Upper lobe of right lung (tissue), 1 donor: ENCODE results near the gene FAM3B. TPM values are rescaled to one million over a fixed set of nuclear protein-coding genes. Genes with fewer than 3 reads are reported as not detected.

Source experiments
- ATAC-seq: fragments of 200-7000 bp; cut with Tn5 transposase; one replicate; pipeline ENCODE4 v1.9.1; 2020; ENCODE audit warnings: mild to moderate bottlenecking, moderate library complexity
- DNase-seq: peaks from one replicate; pipeline ENCODE4 v3.0.0-alpha.2; 2020
- H3K27ac ChIP-seq: fragments of 200-600 bp; one replicate; pipeline ENCODE4 v1.8.0; 2022
- H3K27me3 ChIP-seq: fragments of 200-600 bp; one replicate; pipeline ENCODE4 v1.8.0; 2022; ENCODE audit warnings: mild to moderate bottlenecking
- H3K36me3 ChIP-seq: fragments of 200-600 bp; one replicate; pipeline ENCODE4 v1.8.0; 2022
- H3K4me1 ChIP-seq: fragments of 200-600 bp; one replicate; pipeline ENCODE4 v1.8.0; 2022
- H3K4me3 ChIP-seq: fragments of 200-600 bp; one replicate; pipeline ENCODE4 v1.8.0; 2022; ENCODE audit warnings: mild to moderate bottlenecking
- H3K9me3 ChIP-seq: fragments of 200-600 bp; one replicate; pipeline ENCODE4 v1.8.0; 2022
- intact Hi-C: fragments of 100-400 bp; cut with DNase I; formaldehyde crosslinking; loops from one replicate; pipeline ENCODE4 v1.11.0; 2022
- total RNA-seq: library from RNA; stranded (reverse); fragmentation: NEBNext Ultra II Directional; extraction: Animal tissue kit (Norgen Biotek cat#: 25700); gene quantifications from one replicate; pipeline ENCODE4 v1.2.1, GENCODE V29; 2021
- TF ChIP-seq, protein P1 (sequence below): fragments of 200-600 bp; IDR thresholded peaks from one replicate; pipeline ENCODE4 v1.8.0; 2022; ENCODE audit warnings: antibody characterized with exemption
- donor health status: DM: no; HTN: yes; CAD: no; lungs with severe emphysema.

FAM3B gene
- total RNA-seq, 1 donor from 2014 or later: 5.2 TPM

DNA sequence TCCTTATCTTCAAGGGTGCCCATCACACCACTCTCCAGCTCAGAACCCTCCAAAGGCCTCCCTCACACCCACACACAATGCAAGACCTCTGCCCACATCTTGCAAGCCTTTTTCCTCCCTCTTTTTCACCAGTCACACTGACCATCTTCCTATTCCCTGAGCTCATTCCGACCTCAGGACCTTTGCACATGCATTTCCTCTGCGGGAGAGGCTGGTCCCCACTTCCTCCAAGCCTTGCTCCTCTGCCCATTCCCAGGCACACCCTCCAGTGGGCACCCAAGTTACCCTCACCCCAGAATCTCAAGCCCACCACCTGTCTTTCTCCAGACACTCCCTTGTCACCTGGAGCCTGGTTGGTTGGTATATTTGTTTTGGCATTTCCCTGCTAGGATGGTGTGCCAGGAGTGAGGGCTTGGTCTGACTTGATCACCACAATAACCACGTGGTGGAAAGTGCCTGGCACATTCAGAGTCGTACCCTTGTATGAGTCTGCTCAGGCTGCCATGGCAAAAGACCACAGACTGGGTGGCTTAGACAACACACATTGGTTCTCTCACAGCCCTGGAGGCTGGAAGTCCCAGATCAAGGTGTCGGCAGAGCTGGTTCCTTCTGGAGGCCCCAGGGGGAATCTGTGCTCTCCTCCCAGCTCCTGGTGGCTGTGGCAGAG, 58.4 kb downstream of the FAM3B start:
- intact Hi-C loops: no loop called here
- Histone ChIP-seq H3K4me1 (no peaks in the 10 kb centered on the region), H3K9me3 (no peaks in the 10 kb centered on the region), H3K27me3 (no peaks in the 10 kb centered on the region), H3K4me3 (no peak overlapping the region), H3K27ac (no peak overlapping the region), H3K36me3 (no peaks in the 10 kb centered on the region)
- TF ChIP-seq, protein P1, sequence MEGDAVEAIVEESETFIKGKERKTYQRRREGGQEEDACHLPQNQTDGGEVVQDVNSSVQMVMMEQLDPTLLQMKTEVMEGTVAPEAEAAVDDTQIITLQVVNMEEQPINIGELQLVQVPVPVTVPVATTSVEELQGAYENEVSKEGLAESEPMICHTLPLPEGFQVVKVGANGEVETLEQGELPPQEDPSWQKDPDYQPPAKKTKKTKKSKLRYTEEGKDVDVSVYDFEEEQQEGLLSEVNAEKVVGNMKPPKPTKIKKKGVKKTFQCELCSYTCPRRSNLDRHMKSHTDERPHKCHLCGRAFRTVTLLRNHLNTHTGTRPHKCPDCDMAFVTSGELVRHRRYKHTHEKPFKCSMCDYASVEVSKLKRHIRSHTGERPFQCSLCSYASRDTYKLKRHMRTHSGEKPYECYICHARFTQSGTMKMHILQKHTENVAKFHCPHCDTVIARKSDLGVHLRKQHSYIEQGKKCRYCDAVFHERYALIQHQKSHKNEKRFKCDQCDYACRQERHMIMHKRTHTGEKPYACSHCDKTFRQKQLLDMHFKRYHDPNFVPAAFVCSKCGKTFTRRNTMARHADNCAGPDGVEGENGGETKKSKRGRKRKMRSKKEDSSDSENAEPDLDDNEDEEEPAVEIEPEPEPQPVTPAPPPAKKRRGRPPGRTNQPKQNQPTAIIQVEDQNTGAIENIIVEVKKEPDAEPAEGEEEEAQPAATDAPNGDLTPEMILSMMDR: no peak
- no peak for DNase-seq
- no peak for ATAC-seq

DNA sequence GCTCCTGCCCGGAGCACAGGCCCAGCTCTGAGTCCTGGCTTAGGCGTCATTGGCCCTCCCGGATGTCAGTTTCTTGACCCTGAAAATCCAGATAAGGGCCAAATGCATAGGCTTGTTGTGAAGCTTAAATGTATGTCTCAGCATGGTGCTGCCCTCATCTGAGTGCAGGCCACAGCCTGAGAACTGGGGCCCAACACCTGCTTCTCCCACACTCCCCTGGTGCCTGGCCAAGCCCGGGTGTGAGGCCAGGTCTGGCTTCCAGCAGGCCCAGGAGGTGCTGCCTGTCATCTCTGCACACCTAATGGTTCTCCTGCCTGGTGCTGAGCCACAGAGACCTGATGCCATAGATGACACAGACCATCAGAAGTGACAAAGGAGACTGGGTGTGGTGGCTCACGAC, 59.3 kb downstream of the FAM3B start:
- no peak overlapping the region for H3K27ac ChIP-seq
- ATAC-seq (no peak), DNase-seq (no peak)
- TF ChIP-seq, protein P1: no peak
- H3K27me3 ChIP-seq: no peaks in the 10 kb centered on the region
- H3K9me3 ChIP-seq: no peaks in the 10 kb centered on the region
- no peaks in the 10 kb centered on the region for H3K4me1 ChIP-seq
- H3K36me3 ChIP-seq: no peaks in the 10 kb centered on the region
- intact Hi-C loops: no loop called here
- H3K4me3 ChIP-seq: no peak overlapping the region

DNA sequence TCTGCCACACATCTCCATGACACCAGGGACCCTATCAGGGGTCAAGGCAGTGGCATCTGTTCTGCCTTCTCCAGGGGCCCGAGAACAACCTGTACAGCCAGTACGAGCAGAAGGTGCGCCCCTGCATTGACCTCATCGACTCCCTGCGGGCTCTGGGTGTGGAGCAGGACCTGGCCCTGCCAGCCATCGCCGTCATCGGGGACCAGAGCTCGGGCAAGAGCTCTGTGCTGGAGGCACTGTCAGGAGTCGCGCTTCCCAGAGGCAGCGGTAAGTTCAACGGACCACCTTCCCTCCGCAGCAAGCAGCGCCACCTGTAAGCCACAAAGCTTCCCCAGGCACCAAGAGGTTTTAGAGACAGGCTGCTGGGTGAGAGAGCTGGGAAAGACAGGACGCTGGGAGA, 61.1 kb downstream of the FAM3B start:
- no peak for DNase-seq
- TF ChIP-seq, protein P1: no peak
- Histone ChIP-seq H3K4me3 (no peak overlapping the region), H3K36me3 (no peaks in the 10 kb centered on the region), H3K27ac (no peak overlapping the region), H3K27me3 (no peaks in the 10 kb centered on the region), H3K4me1 (no peaks in the 10 kb centered on the region), H3K9me3 (no peaks in the 10 kb centered on the region)
- ATAC-seq: no peak
- intact Hi-C loops: no loop called here

DNA sequence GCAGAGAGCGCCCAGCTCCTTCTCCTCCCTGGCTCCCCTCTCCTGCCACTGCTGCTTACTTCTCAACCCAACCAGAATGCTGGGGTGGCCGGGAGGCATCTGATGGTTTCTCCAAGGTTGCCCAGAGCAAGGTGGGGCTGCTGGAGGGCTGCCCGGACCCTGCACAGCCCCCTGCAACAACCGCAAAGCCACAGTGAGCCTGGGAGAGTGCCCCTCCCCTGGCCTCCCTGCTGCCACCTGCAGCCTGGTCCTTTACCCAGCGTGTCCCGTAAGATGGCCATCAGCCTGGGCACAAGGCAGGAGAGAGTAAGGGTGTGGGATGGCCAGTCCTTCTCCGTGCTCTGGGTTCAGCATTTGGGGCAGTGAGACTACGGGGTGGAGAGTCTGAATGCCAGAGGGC, 62.2 kb downstream of the FAM3B start:
- DNase-seq: no peak
- TF ChIP-seq, protein P1: no peak
- ATAC-seq: no peak
- Histone ChIP-seq H3K4me1 (no peaks in the 10 kb centered on the region), H3K36me3 (no peaks in the 10 kb centered on the region), H3K4me3 (no peak overlapping the region), H3K9me3 (no peaks in the 10 kb centered on the region), H3K27me3 (no peaks in the 10 kb centered on the region), H3K27ac (no peak overlapping the region)
- intact Hi-C loops: no loop called here

DNA sequence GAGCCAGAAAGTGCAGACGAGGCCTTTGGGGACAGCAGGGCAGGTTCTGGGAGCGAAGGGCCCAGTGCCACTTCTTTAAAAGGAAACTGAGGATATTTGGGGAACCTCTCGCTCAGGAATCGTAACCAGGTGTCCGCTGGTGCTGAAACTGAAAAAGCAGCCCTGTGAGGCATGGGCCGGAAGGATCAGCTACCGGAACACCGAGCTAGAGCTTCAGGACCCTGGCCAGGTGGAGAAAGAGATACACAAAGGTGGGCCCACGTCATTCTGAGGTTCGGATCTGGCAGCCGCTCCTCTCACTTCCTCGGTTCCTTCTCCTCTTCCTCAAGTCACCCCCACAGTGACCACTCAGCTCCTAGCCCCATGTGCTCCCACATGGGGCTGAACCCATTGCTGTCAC, 63.3 kb downstream of the FAM3B start:
- TF ChIP-seq, protein P1: no peak
- intact Hi-C loops: no loop called here
- no peak overlapping the region for H3K27ac ChIP-seq
- H3K4me3 ChIP-seq: no peak overlapping the region
- H3K9me3 ChIP-seq: no peaks in the 10 kb centered on the region
- no peaks in the 10 kb centered on the region for H3K4me1 ChIP-seq
- no peaks in the 10 kb centered on the region for H3K27me3 ChIP-seq
- no peaks in the 10 kb centered on the region for H3K36me3 ChIP-seq
- no peak for ATAC-seq
- DNase-seq: no peak

DNA sequence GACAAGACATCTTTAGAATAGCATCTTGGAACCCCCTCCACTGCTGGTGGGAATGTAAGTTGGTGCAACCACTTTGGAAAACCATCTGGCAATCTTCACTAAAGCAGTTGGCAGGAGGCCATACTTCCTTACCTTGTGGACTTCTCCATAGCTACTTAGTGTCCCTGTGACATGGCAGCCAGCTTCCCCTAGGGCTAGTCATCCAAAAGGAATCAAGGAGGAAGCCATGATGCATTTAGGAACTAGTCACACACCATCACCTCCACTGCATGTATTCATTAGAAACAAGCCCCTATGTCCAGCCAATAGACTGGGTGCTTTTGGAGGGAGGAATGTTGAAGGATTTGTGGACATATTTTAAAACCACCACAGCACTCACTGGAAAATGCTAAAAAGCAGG, 65.1 kb downstream of the FAM3B start:
- H3K36me3 ChIP-seq: no peaks in the 10 kb centered on the region
- TF ChIP-seq, protein P1: no peak
- no peak overlapping the region for H3K27ac ChIP-seq
- no peak for DNase-seq
- no peaks in the 10 kb centered on the region for H3K4me1 ChIP-seq
- no peak for ATAC-seq
- no peaks in the 10 kb centered on the region for H3K9me3 ChIP-seq
- intact Hi-C loops: no loop called here
- H3K27me3 ChIP-seq: no peaks in the 10 kb centered on the region
- no peak overlapping the region for H3K4me3 ChIP-seq
